DMS 273 (cell line): ENCODE results near the gene ZNF512B.
"Not testable (repeated sequence)": the region's sequence is repeated elsewhere in the genome, so short reads cannot be mapped to it uniquely, and the experiment has no call there.

Experiments used
- DNase-seq: peaks from one replicate; lab custom pipeline; 2025; ENCODE audit not compliant: unreplicated experiment; lab: John Stamatoyannopoulos, UW

ZNF512B gene

DNA sequence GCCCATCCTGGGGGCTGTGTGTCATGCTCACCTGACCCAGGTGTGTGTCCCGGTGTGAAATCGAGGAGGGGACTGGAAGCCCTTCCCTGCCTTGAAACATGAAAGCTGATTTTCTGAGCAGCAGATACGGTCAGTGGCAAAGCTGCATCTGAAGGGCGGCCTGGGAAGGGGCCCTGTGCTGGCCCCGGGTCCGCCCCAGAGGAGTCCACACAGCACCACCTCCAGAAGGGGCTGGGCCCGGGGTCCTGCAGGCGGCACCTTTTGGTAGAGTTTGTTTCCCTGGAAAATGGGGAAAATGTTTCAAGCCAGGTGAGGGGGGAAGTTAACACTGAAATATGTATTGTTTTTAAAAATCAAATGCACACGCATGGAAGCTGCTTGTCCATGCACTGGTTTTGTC is 34.3 kb downstream of the ZNF512B start:
- DNase-seq: no peak

GRCh38 chr20:63934271-63935068 is 35.3 kb downstream of the ZNF512B start:
- peak; percentile 38 for DNase-seq

DNA sequence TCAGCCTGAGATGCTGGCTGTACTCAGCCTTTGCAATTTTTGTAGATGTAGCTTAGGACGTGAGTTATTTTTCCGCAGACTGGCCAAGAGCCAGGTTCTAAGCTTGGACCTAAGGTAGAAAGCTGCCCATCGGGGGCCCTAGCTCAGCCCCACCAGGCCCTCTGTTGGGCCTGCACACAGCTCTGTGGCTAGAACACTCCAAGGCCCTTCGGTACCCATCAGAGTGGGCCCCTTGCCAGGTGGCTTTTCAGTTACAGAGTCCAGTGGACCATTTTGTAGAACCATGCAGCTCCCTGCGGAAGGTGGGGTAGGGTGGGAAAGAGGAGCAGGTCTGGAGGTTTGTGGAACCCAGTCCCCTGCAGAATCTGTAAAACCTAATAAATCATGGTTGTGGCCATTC is 36.1 kb downstream of the ZNF512B start:
- no peak for DNase-seq

- no peak for DNase-seq
These were observed 37.0 kb downstream of the ZNF512B start for GRCh38 chr20:63932606-63933160.

GRCh38 chr20:63931735-63932134 is 38.0 kb downstream of the ZNF512B start:
- no peak for DNase-seq

DNA sequence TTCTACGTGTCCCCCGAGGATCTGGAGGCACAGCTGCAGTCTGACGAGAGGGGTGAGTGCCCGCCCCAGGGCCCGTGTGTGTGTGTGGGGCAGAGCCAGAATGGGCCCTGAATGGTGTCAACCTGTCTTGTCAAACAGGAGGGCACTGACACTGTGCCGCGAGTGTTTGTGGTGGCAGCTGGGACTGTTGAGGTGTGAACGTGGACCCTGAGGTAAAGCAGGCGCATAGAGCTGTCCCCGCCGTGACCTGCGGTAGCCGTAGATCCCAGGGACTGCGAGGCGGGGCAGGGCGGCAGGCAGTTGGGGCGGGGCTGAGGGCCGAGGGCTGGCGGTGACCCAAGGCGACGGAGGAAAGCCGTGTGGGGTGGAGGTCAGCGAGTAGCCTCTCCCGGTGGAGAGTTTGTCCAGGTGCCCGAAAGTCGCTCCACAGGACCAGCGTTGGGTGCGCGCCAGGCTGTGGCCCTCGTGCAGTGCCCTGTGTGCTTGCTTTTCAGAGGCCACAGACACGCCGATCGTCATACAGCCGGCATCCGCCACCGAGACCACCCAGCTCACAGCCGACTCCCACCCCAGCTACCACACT is 38.7 kb downstream of the ZNF512B start:
- no peak for DNase-seq

DNA sequence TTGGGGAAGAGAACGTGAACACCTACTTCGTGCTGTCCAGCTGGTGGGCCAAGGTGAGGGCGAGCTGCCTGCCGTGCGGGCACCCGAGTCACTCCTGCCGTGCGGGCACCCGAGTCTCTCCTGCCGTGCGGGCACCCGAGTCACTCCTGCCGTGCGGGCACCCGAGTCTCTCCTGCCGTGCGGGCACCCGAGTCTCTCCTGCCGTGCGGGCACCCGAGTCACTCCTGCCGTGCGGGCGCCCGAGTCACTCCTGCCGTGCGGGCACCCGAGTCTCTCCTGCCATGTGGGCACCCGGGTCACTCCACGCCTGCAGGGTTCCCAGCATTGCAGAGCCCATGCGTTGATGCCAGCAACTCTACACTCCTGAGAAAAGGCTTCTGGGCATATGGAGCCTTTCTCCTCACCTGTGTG is 40.3 kb downstream of the ZNF512B start:
- not testable (repeated sequence) for DNase-seq

DNA sequence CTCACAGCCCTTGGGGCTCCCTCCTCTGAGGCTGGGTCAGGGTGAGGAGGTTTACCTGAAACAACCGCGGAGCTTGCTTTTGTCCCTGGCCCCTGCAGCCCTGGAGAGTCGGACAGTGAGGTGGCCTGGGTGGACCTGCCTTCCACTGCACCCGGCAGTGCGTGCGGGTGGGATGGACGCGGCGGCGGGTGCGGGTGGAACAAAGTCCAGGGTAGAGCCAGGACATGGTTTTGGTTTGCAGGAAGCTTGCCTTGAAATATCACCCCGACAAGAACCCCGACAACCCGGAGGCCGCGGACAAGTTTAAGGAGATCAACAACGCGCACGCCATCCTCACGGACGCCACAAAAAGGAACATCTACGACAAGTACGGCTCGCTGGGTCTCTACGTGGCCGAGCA is 40.7 kb downstream of the ZNF512B start:
- DNase-seq: no peak

DNA sequence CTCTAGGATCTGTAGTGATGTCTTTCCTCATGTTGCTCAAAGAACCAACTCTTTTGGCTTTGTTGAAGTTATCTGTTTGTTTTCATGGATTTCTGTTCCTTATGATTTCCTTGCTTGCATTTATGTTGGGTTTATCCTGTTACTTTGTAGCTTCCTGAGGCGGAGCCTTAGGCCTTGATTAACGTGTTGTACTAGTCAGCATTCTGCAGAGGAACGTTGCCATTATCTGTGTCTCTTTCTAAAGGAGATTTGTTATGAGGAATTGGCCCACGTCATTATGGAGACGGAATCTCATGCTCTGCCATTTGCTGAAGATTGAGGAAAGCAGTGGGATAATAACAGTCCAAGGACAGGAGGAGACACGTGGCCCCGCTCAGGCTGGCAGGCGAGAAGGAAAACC is 43.4 kb downstream of the ZNF512B start:
- no peak for DNase-seq

- no peak for DNase-seq
These were observed 45.5 kb downstream of the ZNF512B start for GRCh38 chr20:63924241-63924640.

DNA sequence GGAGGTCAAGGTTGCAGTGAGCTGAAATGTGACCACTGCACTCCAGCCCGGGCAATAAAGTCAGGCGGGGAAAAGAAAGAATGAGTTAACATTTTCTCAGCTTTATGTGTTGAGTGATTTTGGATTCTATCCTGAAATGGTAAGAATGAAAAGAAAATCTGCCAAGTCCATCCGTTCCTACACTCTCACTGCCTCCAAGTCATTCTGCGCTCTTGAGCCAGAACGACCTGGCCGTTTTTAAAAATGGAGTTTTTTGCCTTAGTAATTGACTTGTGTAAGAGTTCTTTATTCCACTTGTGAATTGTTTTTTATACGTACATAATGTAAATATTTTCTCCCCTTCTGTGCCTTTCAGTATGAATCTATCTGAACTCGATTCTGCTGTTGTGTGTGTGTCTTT is 46.1 kb downstream of the ZNF512B start:
- no peak for DNase-seq

GRCh38 chr20:63920226-63920625 is 49.5 kb downstream of the ZNF512B start:
- no peak for DNase-seq

DNA sequence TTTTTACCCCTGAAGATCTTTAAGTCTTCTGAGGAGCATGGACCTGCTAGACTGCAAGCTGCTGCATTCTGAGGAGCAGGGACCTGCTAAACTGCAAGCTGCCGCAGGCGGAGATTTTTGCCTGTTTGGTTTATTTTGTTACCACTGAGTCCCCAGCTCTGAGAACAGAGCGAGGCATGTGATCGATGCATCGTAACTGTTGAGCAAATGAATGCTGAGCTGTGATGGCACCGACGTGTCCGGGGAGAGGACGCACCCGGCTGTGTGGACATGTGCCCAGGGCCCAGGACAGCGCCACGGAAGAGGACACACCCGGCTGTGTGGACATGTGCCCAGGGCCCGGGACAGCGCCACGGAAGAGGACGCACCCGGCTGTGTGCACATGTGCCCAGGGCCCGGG is 50.6 kb downstream of the ZNF512B start:
- DNase-seq: no peak

GRCh38 chr20:63917811-63918210 is 51.9 kb downstream of the ZNF512B start:
- no peak for DNase-seq

DNA sequence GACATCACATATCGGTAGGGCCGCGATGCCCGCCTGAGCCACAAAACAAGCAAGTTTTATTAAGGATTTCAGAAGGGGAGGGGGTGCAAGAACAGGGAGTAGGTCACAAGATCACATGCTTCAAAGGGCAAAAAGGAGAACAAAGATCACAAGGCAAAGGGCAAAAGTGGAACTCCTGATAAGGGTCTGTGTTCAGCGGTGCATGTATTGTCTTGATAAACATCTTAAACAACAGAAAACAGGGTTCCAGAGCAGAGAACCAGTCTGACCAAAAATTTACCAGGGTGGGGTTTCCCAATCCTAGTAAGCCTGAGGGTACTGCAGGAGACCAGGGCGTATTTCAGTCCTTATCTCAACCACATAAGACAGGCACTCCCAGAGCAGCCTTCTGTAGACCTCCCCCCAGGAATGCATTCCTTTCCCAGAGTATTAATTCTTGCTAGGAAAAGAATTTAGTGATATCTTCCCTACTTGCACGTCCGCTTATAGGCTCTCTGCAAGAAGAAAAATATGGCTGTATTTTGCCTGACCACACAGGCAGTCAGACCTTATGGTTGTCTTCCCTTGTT is 53.3 kb downstream of the ZNF512B start:
- DNase-seq: peak; percentile 23

GRCh38 chr20:63915471-63915870 is 54.3 kb downstream of the ZNF512B start:
- DNase-seq: no peak

DNA sequence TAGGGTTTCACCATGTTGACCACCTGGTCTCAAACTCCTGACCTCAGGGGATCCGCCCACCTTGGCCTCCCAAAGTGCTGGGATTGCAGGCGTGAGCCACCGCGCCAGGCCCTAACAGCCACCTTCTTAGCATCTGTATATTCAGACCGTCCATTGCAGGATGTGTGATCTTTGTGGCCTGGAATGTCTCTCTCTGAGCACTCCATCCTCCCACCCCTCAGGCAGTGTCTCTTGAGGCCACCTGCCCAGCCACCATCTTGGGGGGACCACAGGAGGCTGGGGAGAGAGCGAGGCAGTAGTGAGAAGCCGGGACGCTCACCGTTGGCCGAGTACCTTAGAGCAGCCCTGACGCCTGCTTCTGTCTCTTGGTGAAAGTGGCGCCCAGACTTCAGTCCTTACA is 56.0 kb downstream of the ZNF512B start:
- DNase-seq: no peak

GRCh38 chr20:63911176-63911575 is 58.6 kb downstream of the ZNF512B start:
- no peak for DNase-seq

DNA sequence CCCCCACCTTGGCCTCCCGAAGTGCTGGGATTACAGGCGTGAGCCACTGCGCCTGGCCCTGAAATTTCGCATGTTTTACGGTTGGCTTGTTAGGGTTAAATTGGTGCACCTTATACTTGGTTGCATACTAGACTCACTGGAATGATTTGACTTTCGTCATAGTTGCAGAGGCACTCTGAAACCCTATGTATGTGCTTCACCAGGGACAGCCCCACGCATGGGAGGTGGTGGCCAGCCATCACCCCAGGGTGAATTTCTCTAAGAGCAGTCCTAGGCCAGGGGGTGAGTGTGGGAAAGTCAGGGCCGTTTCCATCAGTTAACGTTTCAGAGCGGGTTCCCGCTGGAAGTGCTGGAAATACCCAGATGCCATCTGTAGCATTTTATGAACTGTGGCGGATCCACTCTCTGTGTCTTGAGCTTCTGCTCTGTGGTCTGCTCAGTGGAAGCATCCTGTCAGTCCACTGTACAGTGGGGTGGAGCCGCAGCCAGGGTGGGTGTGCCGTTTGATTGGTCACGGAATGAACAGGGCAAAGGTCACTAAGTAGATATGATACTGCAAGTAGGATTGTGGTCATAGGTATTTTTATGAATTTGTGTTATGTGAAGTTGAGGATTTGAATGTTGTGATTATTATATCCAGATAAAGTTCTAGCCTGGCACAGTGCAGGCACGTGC is 61.6 kb downstream of the ZNF512B start:
- peak; percentile 34 for DNase-seq
